ENCODE measurements around the gene CSGALNACT2.

Gene CSGALNACT2

GRCh38 chr10:43230909-43231522 is 92.8 kb downstream of the CSGALNACT2 start:
- no peaks in the 10 kb centered on the region for H3K27me3 ChIP-seq (ENCODE audit: insufficient read depth, low read depth)
- TF ChIP-seq CTCF (conservative IDR thresholded peaks at IDR 0.05; ENCODE audit: low read depth, low read length), result no peak
- no peak overlapping the region for H2AFZ ChIP-seq (ENCODE audit: low read depth)
- H3K9ac ChIP-seq, result no peak overlapping the region
- H3K4me2 ChIP-seq, result no peak overlapping the region
- no peaks in the 10 kb centered on the region for H3K79me2 ChIP-seq (ENCODE audit: insufficient read depth, low read depth)
- H3K36me3 ChIP-seq (ENCODE audit: insufficient read depth), result no peaks in the 10 kb centered on the region
- no peaks in the 10 kb centered on the region for H3K4me1 ChIP-seq (ENCODE audit: low read depth, poor library complexity, severe bottlenecking)
- H4K20me1 ChIP-seq (ENCODE audit: insufficient read depth), result no peaks in the 10 kb centered on the region
- no peak overlapping the region for H3K27ac ChIP-seq
- no peak overlapping the region for H3K4me3 ChIP-seq (IDR thresholded peaks at IDR 0.05; ENCODE audit: insufficient read depth, low read depth, low read length)

DNA sequence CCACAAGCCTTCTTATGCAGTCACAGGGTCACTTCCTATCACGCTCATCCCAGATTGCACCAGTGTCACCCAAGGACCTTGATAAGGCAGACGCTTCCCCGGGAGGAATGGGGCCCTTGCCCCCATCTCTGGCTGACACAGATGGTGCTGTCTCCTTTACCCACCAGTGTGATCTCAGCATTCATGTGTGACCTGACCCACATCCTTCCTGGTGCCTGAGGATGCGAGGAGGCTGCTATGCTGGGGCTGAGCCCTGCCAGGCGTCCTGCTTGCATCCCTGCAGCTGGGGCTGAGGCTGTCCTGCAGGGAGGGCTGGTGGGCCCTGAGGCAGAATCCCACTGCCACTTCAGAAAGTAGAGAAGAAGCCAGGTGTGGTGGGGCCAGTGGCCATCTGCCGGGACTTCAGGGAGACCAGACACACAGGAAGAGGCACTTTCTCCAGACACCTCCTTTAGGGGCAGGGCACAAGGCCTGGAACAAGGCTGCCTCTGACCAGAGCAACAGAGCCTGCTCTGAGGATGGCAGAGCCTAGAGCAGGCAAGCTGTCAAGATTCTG is 93.4 kb downstream of the CSGALNACT2 start:
- no peak overlapping the region for H2AFZ ChIP-seq (ENCODE audit: low read depth)
- no peak for TF ChIP-seq CTCF (conservative IDR thresholded peaks at IDR 0.05; ENCODE audit: low read depth, low read length)

DNA sequence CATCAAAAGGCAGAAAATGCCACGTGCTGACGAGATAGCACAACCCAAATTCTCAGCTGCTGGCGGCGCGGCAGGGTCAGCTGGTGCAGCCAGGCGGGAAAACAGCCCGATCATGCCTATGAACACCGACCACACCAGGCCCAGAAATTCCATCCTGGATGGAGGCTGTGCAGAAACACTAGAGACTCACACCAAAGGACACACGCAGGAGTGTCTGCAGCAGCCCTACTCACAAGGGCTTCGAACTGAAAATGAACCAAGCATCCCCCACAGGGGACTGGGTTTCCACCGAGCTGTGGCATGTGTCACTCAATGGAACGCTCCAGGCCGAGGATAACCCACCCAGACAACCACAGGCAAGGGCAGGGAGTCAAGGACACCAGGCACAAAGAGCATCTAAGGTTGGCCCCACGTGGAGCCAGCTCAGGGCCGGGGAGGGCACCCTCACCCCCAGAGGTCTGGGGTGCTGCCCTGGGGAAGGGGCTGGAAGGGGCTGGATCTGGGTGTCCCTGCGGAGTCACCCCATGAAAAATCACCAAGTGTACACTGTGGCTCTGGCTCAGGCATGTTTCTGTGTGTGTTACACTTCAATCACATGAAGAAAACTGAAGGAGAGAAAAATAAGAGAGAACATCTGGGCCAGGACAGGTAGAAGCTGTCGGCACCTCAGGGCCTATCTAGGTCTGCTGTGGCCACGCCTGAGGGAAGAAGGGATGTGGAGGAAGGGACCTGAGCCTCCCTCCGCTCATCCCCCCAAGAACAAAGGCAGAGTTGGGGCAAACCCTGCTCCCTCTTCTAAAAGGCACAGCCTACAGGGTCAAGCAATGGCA is 95.6 kb downstream of the CSGALNACT2 start:
- H3K27me3 ChIP-seq (ENCODE audit: insufficient read depth, low read depth), result no peaks in the 10 kb centered on the region
- H2AFZ ChIP-seq (ENCODE audit: low read depth), result no peak overlapping the region
- no peaks in the 10 kb centered on the region for H3K79me2 ChIP-seq (ENCODE audit: insufficient read depth, low read depth)
- H3K36me3 ChIP-seq (ENCODE audit: insufficient read depth), result no peaks in the 10 kb centered on the region
- no peak overlapping the region for H3K4me3 ChIP-seq (IDR thresholded peaks at IDR 0.05; ENCODE audit: insufficient read depth, low read depth, low read length)
- H3K4me1 ChIP-seq (ENCODE audit: low read depth, poor library complexity, severe bottlenecking), result no peaks in the 10 kb centered on the region
- H3K4me2 ChIP-seq, result no peak overlapping the region
- no peak for TF ChIP-seq CTCF (conservative IDR thresholded peaks at IDR 0.05; ENCODE audit: low read depth, low read length)
- H4K20me1 ChIP-seq (ENCODE audit: insufficient read depth), result no peaks in the 10 kb centered on the region
- no peak overlapping the region for H3K9ac ChIP-seq
- no peak overlapping the region for H3K27ac ChIP-seq

More for the DNA sequence above, 93.4 kb downstream of the CSGALNACT2 start:
- Histone ChIP-seq H3K4me1 (ENCODE audit: low read depth, poor library complexity, severe bottlenecking) (no peaks in the 10 kb centered on the region), H3K9ac (no peak overlapping the region), H3K4me2 (no peak overlapping the region), H3K36me3 (ENCODE audit: insufficient read depth) (no peaks in the 10 kb centered on the region), H3K27me3 (ENCODE audit: insufficient read depth, low read depth) (no peaks in the 10 kb centered on the region), H3K79me2 (ENCODE audit: insufficient read depth, low read depth) (no peaks in the 10 kb centered on the region), H3K27ac (no peak overlapping the region), H4K20me1 (ENCODE audit: insufficient read depth) (no peaks in the 10 kb centered on the region), H3K4me3 (IDR thresholded peaks at IDR 0.05; ENCODE audit: insufficient read depth, low read depth, low read length) (no peak overlapping the region)

DNA sequence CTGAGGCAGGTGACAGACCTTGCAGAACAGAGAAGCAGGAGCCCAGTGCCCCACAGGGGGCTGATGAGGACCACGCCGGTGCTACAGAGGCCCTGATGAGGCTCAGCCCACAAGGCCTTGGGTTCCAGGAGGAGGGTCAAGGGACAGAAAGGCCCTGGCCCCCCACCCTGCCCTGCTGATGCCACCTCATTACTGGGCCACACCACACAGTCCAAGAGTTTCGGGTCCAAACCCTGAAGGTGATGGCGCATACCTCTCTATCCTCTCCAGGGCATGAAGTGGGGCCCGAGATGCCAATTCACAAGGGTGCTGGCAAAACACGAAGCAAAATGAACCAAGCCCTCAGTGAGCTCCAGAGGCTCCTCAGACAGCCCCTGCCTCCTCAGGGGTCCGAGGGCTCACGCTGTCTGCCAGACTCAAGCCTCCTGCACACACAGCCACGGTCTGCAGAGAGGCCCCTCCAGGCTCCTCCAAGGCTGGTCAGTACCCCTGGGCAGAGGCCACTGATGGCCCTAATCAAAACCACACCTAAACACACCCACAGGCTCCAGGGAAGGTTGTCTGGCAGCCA is 96.3 kb downstream of the CSGALNACT2 start:
- no peak for TF ChIP-seq CTCF (conservative IDR thresholded peaks at IDR 0.05; ENCODE audit: low read depth, low read length)
- Histone ChIP-seq H3K4me1 (ENCODE audit: low read depth, poor library complexity, severe bottlenecking) (no peaks in the 10 kb centered on the region), H3K36me3 (ENCODE audit: insufficient read depth) (no peaks in the 10 kb centered on the region), H2AFZ (ENCODE audit: low read depth) (no peak overlapping the region), H3K27me3 (ENCODE audit: insufficient read depth, low read depth) (no peaks in the 10 kb centered on the region), H3K4me3 (IDR thresholded peaks at IDR 0.05; ENCODE audit: insufficient read depth, low read depth, low read length) (no peak overlapping the region), H3K27ac (no peak overlapping the region), H3K9ac (no peak overlapping the region), H3K4me2 (no peak overlapping the region), H3K79me2 (ENCODE audit: insufficient read depth, low read depth) (no peaks in the 10 kb centered on the region), H4K20me1 (ENCODE audit: insufficient read depth) (no peaks in the 10 kb centered on the region)
